Caco-2 (cell line): Measurements from ENCODE around the gene SESN2. TPM values are rescaled to one million over a fixed set of nuclear protein-coding genes. Genes with fewer than 3 reads are reported as not detected.

Experiments used
- BruUV-seq: library from RNA; stranded (reverse); fragments of 400-500 nt; replicated peaks from 2 replicates; lab custom pipeline; 2021; lab: Mats Ljungman, UMichigan
- CTCF ChIA-PET: fragments of 300-600 bp; sonication (Branson Sonifier 250); formaldehyde crosslinking; loops from one replicate; lab custom pipeline; 2022; ENCODE audit warnings: antibody characterized with exemption; lab: Charles Lee
- POLR2A ChIA-PET: fragments of 300-600 bp; sonication (Branson Sonifier 250); formaldehyde crosslinking; loops from one replicate; lab custom pipeline; 2022; ENCODE audit warnings: antibody characterized with exemption; lab: Charles Lee
- DNase-seq, 2 experiments: peaks; one replicate each; pipeline versions ENCODE4 v3.0.0 to v3.0.0-alpha.2; 2020 to 2022
- H3K27me3 ChIP-seq: replicated peaks from 2 replicates; pipeline ENCODE4 v1.6.0; 2011; ENCODE audit warnings: low read length; ENCODE audit not compliant: control insufficient read depth, insufficient read depth
- H3K36me3 ChIP-seq: 2 replicates; pipeline ENCODE4 v1.5.1; 2011; ENCODE audit warnings: low read length; ENCODE audit not compliant: control insufficient read depth, insufficient read depth
- H3K4me1 ChIP-seq: fragments of 250-450 bp; sonication (Bioruptor Pico); 2 replicates; pipeline ENCODE4 v1.5.1; 2020; ENCODE audit warnings: mild to moderate bottlenecking
- H3K4me3 ChIP-seq: 2 replicates; pipeline ENCODE4 v1.5.1; 2011; ENCODE audit warnings: low read depth, mild to moderate bottlenecking, control low read depth, low read length
- H3K9me3 ChIP-seq: fragments of 250-450 bp; sonication (Bioruptor Pico); 2 replicates; pipeline ENCODE4 v1.5.1; 2020; ENCODE audit warnings: mild to moderate bottlenecking, moderate library complexity
- H3K27ac Mint-ChIP-seq: one replicate; pipeline ENCODE4 v1.8.0; 2022; ENCODE audit warnings: mixed read lengths; ENCODE audit not compliant: unreplicated experiment
- H3K27me3 Mint-ChIP-seq: one replicate; pipeline ENCODE4 v1.8.0; 2022; ENCODE audit warnings: mixed read lengths; ENCODE audit not compliant: insufficient read depth, unreplicated experiment
- H3K36me3 Mint-ChIP-seq: one replicate; pipeline ENCODE4 v1.8.0; 2022; ENCODE audit warnings: mild to moderate bottlenecking, mixed read lengths; ENCODE audit not compliant: insufficient read depth, unreplicated experiment
- H3K4me1 Mint-ChIP-seq: one replicate; pipeline ENCODE4 v1.8.0; 2022; ENCODE audit warnings: low read depth, mixed read lengths; ENCODE audit not compliant: unreplicated experiment
- H3K4me3 Mint-ChIP-seq: one replicate; pipeline ENCODE4 v1.8.0; 2022; ENCODE audit warnings: mild to moderate bottlenecking, moderate library complexity, mixed read lengths; ENCODE audit not compliant: unreplicated experiment
- H3K9me3 Mint-ChIP-seq: one replicate; pipeline ENCODE4 v1.8.0; 2022; ENCODE audit warnings: mixed read lengths; ENCODE audit not compliant: unreplicated experiment
- intact Hi-C: fragments of 100-400 bp; cut with micrococcal nuclease; formaldehyde crosslinking; loops from one replicate; pipeline ENCODE4 v1.10.0; 2022; ENCODE audit not compliant: unreplicated experiment
- total RNA-seq: library from RNA; stranded (reverse); gene quantifications from 2 replicates; pipeline ENCODE4 v1.2.3, GENCODE V29; 2022
- TF ChIP-seq, protein P1 (sequence below), 2 experiments: fragments of 200-600 bp in 1 of 2; IDR thresholded peaks; 1 replicate in 1 of 2; 2 replicates in 1 of 2; pipeline versions ENCODE4 v1.5.1 to v1.8.0; 2011 to 2022; ENCODE audit warnings: antibody characterized with exemption in 1 of 2, control low read depth in 1 of 2, inconsistent platforms in 1 of 2, low read depth in 1 of 2, low read length in 1 of 2, mild to moderate bottlenecking in 1 of 2, moderate library complexity in 1 of 2; ENCODE audit not compliant: insufficient read depth in 1 of 2, severe bottlenecking in 1 of 2, unreplicated experiment in 1 of 2

The SESN2 gene
- total RNA-seq, 1 experiment from 2014 or later, result 34.5 TPM

DNA sequence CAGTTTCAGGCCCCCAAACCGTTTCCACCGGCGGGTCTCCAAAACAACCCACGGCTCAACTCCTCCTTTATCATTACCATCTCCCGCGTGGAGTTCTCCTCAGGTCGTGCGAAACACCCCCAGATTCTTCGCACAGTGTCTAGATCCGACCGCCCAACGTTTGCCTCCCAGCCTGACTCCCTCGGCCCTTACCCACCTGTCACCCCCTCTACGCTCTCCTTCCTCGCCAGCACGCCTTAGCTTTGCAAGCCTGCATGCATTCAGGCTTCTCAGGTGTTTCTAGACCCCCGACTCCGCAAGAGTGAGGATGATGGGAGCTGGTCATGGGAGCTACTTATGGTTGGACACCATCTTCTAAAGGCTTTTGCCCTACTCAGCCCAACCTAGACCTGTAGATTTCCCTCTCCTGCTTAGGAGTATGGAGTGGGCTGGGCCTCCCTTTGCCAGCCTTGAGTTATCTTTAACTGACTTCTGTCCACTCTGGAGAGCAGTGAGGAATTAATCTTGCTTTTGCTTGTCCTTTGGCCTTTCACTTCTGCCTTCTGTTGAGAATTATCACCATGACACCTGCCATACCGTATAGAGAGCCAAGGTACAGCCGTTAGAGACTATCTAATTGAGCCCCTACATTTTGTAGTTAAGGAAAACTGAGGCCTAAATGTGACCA, 22.5 kb upstream of the SESN2 start:
- H3K4me3 ChIP-seq, result peak overlapping the region; percentile 95
- no TSS peak for BruUV-seq
- no peak overlapping the region for H3K4me3 Mint-ChIP-seq
- H3K27me3 Mint-ChIP-seq, result no peaks in the 10 kb centered on the region
- no peaks in the 10 kb centered on the region for H3K4me1 Mint-ChIP-seq
- H3K4me1 ChIP-seq, result no peaks in the 10 kb centered on the region
- H3K36me3 ChIP-seq, result no peaks in the 10 kb centered on the region
- H3K9me3 Mint-ChIP-seq, result no peaks in the 10 kb centered on the region
- TF ChIP-seq, protein P1, sequence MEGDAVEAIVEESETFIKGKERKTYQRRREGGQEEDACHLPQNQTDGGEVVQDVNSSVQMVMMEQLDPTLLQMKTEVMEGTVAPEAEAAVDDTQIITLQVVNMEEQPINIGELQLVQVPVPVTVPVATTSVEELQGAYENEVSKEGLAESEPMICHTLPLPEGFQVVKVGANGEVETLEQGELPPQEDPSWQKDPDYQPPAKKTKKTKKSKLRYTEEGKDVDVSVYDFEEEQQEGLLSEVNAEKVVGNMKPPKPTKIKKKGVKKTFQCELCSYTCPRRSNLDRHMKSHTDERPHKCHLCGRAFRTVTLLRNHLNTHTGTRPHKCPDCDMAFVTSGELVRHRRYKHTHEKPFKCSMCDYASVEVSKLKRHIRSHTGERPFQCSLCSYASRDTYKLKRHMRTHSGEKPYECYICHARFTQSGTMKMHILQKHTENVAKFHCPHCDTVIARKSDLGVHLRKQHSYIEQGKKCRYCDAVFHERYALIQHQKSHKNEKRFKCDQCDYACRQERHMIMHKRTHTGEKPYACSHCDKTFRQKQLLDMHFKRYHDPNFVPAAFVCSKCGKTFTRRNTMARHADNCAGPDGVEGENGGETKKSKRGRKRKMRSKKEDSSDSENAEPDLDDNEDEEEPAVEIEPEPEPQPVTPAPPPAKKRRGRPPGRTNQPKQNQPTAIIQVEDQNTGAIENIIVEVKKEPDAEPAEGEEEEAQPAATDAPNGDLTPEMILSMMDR (IDR thresholded peaks at IDR 0.05; ENCODE audit: insufficient read depth in 1 of 2, low read depth in 1 of 2, low read length in 1 of 2, severe bottlenecking in 1 of 2, unreplicated experiment in 1 of 2), result no peak
- H3K9me3 ChIP-seq, result no peaks in the 10 kb centered on the region
- intact Hi-C loops, result no loop called here
- H3K27ac Mint-ChIP-seq, result no peak overlapping the region
- ChIA-PET CTCF (interaction anchor here (1.1 to 1.3 kb wide), 2 partner anchors 12 to 146 kb away, joined by 3 to 14 read pairs; no protein-coding TSS in a partner anchor), POLR2A (interaction anchor here (1.0 kb wide), 1 partner anchor 23 kb away, joined by 3 read pairs; the partner anchor contains the start of gene SESN2)
- DNase-seq, result no peak
- peaks cover 5% of the 10 kb centered on the region for H3K36me3 Mint-ChIP-seq
- H3K27me3 ChIP-seq, result no peaks in the 10 kb centered on the region

DNA sequence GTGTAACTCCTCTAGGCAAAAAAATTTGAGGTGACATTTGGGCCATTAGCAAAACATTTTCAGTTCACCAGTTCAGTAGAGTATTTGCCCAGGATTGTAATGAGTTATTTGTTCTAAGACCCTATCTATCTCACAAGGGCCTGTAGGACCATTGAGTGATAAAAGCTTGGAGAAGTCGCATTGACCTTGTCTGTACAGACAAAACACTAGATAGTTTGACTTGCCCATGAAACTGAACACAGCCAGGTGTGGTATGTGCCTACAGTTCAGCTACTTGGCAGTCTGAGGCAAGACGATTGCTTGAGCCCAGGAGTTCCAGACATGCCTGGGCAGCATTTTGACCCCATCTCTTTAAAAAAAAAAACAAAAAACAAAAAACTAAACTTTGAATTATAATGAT, 20.3 kb upstream of the SESN2 start:
- no peaks in the 10 kb centered on the region for H3K9me3 Mint-ChIP-seq
- H3K4me1 Mint-ChIP-seq, result peaks cover 6% of the 10 kb centered on the region
- POLR2A ChIA-PET, result no interaction called here
- Histone ChIP-seq H3K27me3 (no peaks in the 10 kb centered on the region), H3K9me3 (no peaks in the 10 kb centered on the region), H3K4me1 (peaks cover 5% of the 10 kb centered on the region; the same call in 1 of the 2 replicates), H3K36me3 (no peaks in the 10 kb centered on the region), H3K4me3 (no peak overlapping the region)
- intact Hi-C loops, result no loop called here
- H3K36me3 Mint-ChIP-seq, result no peaks in the 10 kb centered on the region
- H3K27ac Mint-ChIP-seq, result no peak overlapping the region
- H3K4me3 Mint-ChIP-seq, result no peak overlapping the region
- BruUV-seq, result no TSS peak
- TF ChIP-seq, protein P1 (IDR thresholded peaks at IDR 0.05; ENCODE audit: insufficient read depth in 1 of 2, low read depth in 1 of 2, low read length in 1 of 2, severe bottlenecking in 1 of 2, unreplicated experiment in 1 of 2), result no peak
- DNase-seq, result no peak
- CTCF ChIA-PET, result no interaction called here
- H3K27me3 Mint-ChIP-seq, result no peaks in the 10 kb centered on the region

- TF ChIP-seq, protein P1 (IDR thresholded peaks at IDR 0.05; ENCODE audit: insufficient read depth in 1 of 2, low read depth in 1 of 2, low read length in 1 of 2, severe bottlenecking in 1 of 2, unreplicated experiment in 1 of 2), result no peak
- H3K36me3 Mint-ChIP-seq, result no peaks in the 10 kb centered on the region
- no peak overlapping the region for H3K27ac Mint-ChIP-seq
- Histone ChIP-seq H3K27me3 (no peaks in the 10 kb centered on the region), H3K36me3 (no peaks in the 10 kb centered on the region), H3K4me3 (no peak overlapping the region), H3K9me3 (no peaks in the 10 kb centered on the region), H3K4me1 (peaks cover 5% of the 10 kb centered on the region; the same call in 1 of the 2 replicates)
- CTCF ChIA-PET, result no interaction called here
- no peaks in the 10 kb centered on the region for H3K9me3 Mint-ChIP-seq
- DNase-seq, result no peak
- POLR2A ChIA-PET, result no interaction called here
- BruUV-seq, result no TSS peak
- no peaks in the 10 kb centered on the region for H3K27me3 Mint-ChIP-seq
- H3K4me1 Mint-ChIP-seq, result peaks cover 8% of the 10 kb centered on the region
- no peak overlapping the region for H3K4me3 Mint-ChIP-seq
- intact Hi-C loops, result no loop called here
These were observed 19.3 kb upstream of the SESN2 start for GRCh38 chr1:28240024-28240423.
